HepG2 (cell line): ENCODE results near the gene CNPY4. TPM values are rescaled to one million over a fixed set of nuclear protein-coding genes. Genes with fewer than 3 reads are reported as not detected.

Experiments used
- ATAD3A ChIP-seq: sonication (generic); formaldehyde crosslinking; IDR thresholded peaks from 2 replicates; pipeline ENCODE4 v1.4.0; 2020; ENCODE audit warnings: missing genetic modification reagents
- BCLAF1 ChIP-seq: fragments of 450-650 bp; IDR thresholded peaks from 2 replicates; pipeline ENCODE4 v1.6.1; 2017; ENCODE audit warnings: mild to moderate bottlenecking
- BHLHE40 ChIP-seq: IDR thresholded peaks from 2 replicates; pipeline ENCODE4 v1.6.1; 2011; ENCODE audit warnings: low read length, improper control_type of control experiment
- DNMT3B ChIP-seq: conservative IDR thresholded peaks from 2 replicates; pipeline ENCODE4 v1.6.1; 2016; ENCODE audit warnings: missing biosample characterization, control low read depth
- GTF3A ChIP-seq: sonication (generic); formaldehyde crosslinking; conservative IDR thresholded peaks from 2 replicates; pipeline ENCODE4 v1.4.0; 2020; ENCODE audit warnings: mild to moderate bottlenecking, missing genetic modification reagents
- HOXA5 ChIP-seq: sonication (generic); formaldehyde crosslinking; IDR thresholded peaks from 2 replicates; pipeline ENCODE4 v1.4.0; 2020; ENCODE audit warnings: missing genetic modification reagents
- NR3C1 ChIP-seq: sonication (generic); formaldehyde crosslinking; IDR thresholded peaks from 2 replicates; pipeline ENCODE4 v1.4.0; 2020; ENCODE audit warnings: missing genetic modification reagents
- PRDM15 ChIP-seq: sonication (generic); formaldehyde crosslinking; IDR thresholded peaks from 2 replicates; pipeline ENCODE4 v1.4.0; 2020; ENCODE audit warnings: missing genetic modification reagents
- RARG ChIP-seq: sonication (generic); formaldehyde crosslinking; IDR thresholded peaks from 2 replicates; pipeline ENCODE4 v1.4.0; 2020; ENCODE audit warnings: low read depth, mild to moderate bottlenecking, missing genetic modification reagents
- SMAD9 ChIP-seq: sonication (generic); formaldehyde crosslinking; IDR thresholded peaks from 2 replicates; pipeline ENCODE4 v1.5.1; 2020; ENCODE audit warnings: mild to moderate bottlenecking, missing genetic modification reagents
- ZBTB25 ChIP-seq: IDR thresholded peaks from 2 replicates; pipeline ENCODE4 v1.6.1; 2018; ENCODE audit warnings: missing genetic modification reagents
- polyA plus RNA-seq, 8 experiments: library from polyadenylated mRNA; depleted of rRNA in 3 of 8; stranded (reverse) in 7 of 8; unstranded in 1 of 8; fragments of >200 nt; fragmentation: Illumina TruSeq in 4 of 8; extraction: Trizol in 4 of 8; gene quantifications; 2 replicates each; pipeline versions ENCODE4 v1.2.1 to v1.2.3, GENCODE V29; 2011 to 2016; ENCODE audit warnings: low read depth in 4 of 8, missing spikeins in 1 of 8, mixed read lengths in 1 of 8; ENCODE audit not compliant: insufficient read depth in 1 of 8
- total RNA-seq, 5 experiments: library from RNA; depleted of rRNA; stranded (reverse); fragments of >200 nt; fragmentation: Illumina TruSeq; extraction: Trizol; gene quantifications; 2 replicates each; pipeline ENCODE4 v1.2.3, GENCODE V29; 2016; ENCODE audit warnings: low read depth in 1 of 5
- TF ChIP-seq, protein P1 (sequence below): sonication (generic); formaldehyde crosslinking; IDR thresholded peaks from 2 replicates; pipeline ENCODE4 v1.4.0; 2020; ENCODE audit warnings: missing genetic modification reagents, low read depth, mild to moderate bottlenecking, borderline replicate concordance
- TF ChIP-seq, protein P2 (sequence below): sonication (generic); formaldehyde crosslinking; IDR thresholded peaks from 2 replicates; pipeline ENCODE4 v1.4.0; 2020; ENCODE audit warnings: mild to moderate bottlenecking, missing genetic modification reagents
- TF ChIP-seq, protein P3 (sequence below): sonication (generic); formaldehyde crosslinking; conservative IDR thresholded peaks from 2 replicates; pipeline ENCODE4 v1.8.1; 2023; ENCODE audit warnings: missing genetic modification reagents
- TF ChIP-seq, protein P4 (sequence below): sonication (generic); formaldehyde crosslinking; IDR thresholded peaks from 2 replicates; pipeline ENCODE4 v1.4.0; 2020; ENCODE audit warnings: missing genetic modification reagents, borderline replicate concordance

The CNPY4 gene
- total and polyA plus RNA-seq, 2 of the 13 experiments (the other 11 are each of a cell fraction or from before 2014, with no cell fraction given) = 6.2 to 12.7 TPM

GRCh38 chr7:100158229-100159098 lies 39.0 kb downstream of the CNPY4 start, which contains the start of gene TRAPPC14 (continued):
- no peak; the same call in 1 of the 2 replicates for TF ChIP-seq PRDM15 (CRISPR knock-in tag)
- TF ChIP-seq, protein P1, sequence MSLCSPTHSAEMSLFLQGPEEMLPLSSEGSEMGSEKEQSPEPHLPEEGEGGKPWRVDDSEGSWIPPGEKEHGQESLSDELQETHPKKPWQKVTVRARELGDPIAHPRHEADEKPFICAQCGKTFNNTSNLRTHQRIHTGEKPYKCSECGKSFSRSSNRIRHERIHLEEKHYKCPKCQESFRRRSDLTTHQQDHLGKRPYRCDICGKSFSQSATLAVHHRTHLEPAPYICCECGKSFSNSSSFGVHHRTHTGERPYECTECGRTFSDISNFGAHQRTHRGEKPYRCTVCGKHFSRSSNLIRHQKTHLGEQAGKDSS (CRISPR knock-in tag) = no peak
- TF ChIP-seq BHLHE40 = no peak
- no peak for TF ChIP-seq BCLAF1
- no peak for TF ChIP-seq SMAD9 (CRISPR knock-in tag)
- no peak for TF ChIP-seq DNMT3B
- TF ChIP-seq GTF3A (CRISPR knock-in tag) = no peak
- TF ChIP-seq, protein P2, sequence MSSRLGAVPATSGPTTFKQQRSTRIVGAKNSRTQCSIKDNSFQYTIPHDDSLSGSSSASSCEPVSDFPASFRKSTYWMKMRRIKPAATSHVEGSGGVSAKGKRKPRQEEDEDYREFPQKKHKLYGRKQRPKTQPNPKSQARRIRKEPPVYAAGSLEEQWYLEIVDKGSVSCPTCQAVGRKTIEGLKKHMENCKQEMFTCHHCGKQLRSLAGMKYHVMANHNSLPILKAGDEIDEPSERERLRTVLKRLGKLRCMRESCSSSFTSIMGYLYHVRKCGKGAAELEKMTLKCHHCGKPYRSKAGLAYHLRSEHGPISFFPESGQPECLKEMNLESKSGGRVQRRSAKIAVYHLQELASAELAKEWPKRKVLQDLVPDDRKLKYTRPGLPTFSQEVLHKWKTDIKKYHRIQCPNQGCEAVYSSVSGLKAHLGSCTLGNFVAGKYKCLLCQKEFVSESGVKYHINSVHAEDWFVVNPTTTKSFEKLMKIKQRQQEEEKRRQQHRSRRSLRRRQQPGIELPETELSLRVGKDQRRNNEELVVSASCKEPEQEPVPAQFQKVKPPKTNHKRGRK (CRISPR knock-in tag) = no peak
- TF ChIP-seq, protein P3, sequence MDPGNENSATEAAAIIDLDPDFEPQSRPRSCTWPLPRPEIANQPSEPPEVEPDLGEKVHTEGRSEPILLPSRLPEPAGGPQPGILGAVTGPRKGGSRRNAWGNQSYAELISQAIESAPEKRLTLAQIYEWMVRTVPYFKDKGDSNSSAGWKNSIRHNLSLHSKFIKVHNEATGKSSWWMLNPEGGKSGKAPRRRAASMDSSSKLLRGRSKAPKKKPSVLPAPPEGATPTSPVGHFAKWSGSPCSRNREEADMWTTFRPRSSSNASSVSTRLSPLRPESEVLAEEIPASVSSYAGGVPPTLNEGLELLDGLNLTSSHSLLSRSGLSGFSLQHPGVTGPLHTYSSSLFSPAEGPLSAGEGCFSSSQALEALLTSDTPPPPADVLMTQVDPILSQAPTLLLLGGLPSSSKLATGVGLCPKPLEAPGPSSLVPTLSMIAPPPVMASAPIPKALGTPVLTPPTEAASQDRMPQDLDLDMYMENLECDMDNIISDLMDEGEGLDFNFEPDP (CRISPR knock-in tag) = no peak
- TF ChIP-seq NR3C1 = no peak
- TF ChIP-seq HOXA5 (CRISPR knock-in tag) = no peak; the same call in 1 of the 2 replicates
- TF ChIP-seq, protein P4, sequence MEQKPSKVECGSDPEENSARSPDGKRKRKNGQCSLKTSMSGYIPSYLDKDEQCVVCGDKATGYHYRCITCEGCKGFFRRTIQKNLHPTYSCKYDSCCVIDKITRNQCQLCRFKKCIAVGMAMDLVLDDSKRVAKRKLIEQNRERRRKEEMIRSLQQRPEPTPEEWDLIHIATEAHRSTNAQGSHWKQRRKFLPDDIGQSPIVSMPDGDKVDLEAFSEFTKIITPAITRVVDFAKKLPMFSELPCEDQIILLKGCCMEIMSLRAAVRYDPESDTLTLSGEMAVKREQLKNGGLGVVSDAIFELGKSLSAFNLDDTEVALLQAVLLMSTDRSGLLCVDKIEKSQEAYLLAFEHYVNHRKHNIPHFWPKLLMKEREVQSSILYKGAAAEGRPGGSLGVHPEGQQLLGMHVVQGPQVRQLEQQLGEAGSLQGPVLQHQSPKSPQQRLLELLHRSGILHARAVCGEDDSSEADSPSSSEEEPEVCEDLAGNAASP (CRISPR knock-in tag) = peak; percentile 60
- peak; percentile 92 for TF ChIP-seq ZBTB25
- TF ChIP-seq RARG (CRISPR knock-in tag) = peak; percentile 85; the same call in 1 of the 2 replicates
- TF ChIP-seq ATAD3A = no peak
